ENCODE results near the gene C1orf35. TPM values are rescaled to one million over a fixed set of nuclear protein-coding genes. Genes with fewer than 3 reads are reported as not detected.

C1orf35 gene
- total and polyA plus RNA-seq, 5 donors: 6.3 to 8.6 (median 7.9) TPM

DNA sequence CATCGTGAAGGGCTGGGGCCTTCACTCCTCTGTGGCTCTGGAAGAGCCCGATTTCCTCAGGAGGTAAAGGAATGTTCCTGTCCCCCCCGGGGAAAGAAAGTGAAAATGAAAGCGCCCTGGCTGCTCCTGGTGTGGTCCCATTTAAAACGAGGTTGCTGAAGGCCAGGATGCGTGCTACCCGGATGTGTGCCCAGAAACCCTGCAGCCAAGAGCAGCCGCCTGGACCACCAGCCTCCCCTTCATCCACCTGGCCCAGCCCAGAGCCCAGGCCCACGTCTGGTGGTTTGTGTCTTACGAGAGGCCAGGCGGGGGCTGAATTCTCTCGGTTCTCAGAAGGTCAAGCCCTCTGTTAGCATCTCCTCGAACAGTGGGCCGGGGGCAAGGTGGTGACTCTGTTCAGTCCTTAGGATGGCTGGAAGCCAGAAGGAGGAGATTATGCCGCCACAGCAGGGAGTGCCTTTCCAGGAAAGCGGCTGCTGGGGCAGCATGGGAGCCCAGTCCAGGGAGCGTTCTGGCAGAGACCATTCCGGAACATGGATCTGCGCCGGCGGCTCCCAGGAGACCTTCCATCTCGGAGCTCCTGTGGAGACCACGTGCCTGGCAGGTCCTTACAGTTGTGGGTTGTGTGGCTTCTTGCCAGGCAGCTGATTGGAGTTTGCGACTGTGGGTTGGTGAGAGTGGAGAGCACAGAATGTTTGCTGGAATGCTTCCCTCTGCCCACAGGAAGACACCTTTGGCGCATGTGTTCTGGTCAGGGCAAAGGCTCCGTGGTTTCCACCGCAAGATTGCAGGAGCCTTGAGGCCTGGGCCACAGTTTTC, 38.3 kb upstream of the C1orf35 start:
- WGBS: 27% methylated on average over 27 of the region's 27 CpGs
- peak overlapping the region; percentile 83 for H3K27ac ChIP-seq (ENCODE audit: low read length)
- H3K27me3 ChIP-seq (ENCODE audit: control insufficient read depth, insufficient read depth): no peaks in the 10 kb centered on the region
- peak in 1 of 2 donors; percentile 0 for ATAC-seq
- peak overlapping the region; percentile 72 for H3K4me3 ChIP-seq (ENCODE audit: low read length)
- no peaks in the 10 kb centered on the region for H3K9me3 ChIP-seq (ENCODE audit: control insufficient read depth, low read length)
- peaks cover 14% of the 10 kb centered on the region for H3K4me1 ChIP-seq (ENCODE audit: control insufficient read depth, insufficient read depth, low read length)
- intact Hi-C loops (cut with DNase I): loop anchor here in 1 of 4 donors (2.0 kb wide), 1 partner anchor 21 kb away; no protein-coding TSS in a partner anchor
- peak; percentile 79 to 88 (median 87) for DNase-seq

DNA sequence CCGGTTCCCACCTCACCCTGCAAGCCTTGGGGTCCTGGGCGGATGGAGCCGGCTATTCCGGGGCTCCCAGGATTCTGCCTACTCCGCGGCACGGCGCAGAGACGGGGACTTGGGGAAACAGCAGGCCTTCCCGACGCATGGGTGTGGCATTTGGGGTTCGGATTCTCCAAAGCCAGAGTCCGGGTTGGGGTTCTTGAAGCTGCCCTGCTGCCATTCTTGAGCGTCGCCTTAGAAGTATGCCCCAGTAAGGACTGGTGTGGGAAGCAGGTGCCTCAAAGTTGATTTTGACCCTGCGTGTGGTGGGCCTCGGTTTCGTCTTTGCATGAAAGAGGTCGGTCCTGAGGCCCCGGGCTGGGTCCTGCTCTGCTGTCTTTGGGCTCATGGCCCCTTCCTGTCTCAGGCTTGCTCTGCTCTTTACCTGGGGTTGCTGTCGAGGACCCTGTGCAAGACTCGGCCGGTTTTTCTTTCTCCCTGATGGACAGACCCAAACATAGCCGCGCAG, 37.6 kb upstream of the C1orf35 start:
- Histone ChIP-seq H3K4me1 (ENCODE audit: control insufficient read depth, insufficient read depth, low read length) (peaks cover 14% of the 10 kb centered on the region), H3K9me3 (ENCODE audit: control insufficient read depth, low read length) (no peaks in the 10 kb centered on the region), H3K4me3 (ENCODE audit: low read length) (peak overlapping the region; percentile 72), H3K27ac (ENCODE audit: low read length) (peak overlapping the region; percentile 83), H3K27me3 (ENCODE audit: control insufficient read depth, insufficient read depth) (no peaks in the 10 kb centered on the region)
- DNase-seq (no peak), ATAC-seq (no peak)
- intact Hi-C loops (cut with DNase I): loop anchor here in 1 of 4 donors (2.0 kb wide), 1 partner anchor 22 kb away; no protein-coding TSS in a partner anchor
- 5% methylated on average over 25 of the region's 25 CpGs for WGBS

DNA sequence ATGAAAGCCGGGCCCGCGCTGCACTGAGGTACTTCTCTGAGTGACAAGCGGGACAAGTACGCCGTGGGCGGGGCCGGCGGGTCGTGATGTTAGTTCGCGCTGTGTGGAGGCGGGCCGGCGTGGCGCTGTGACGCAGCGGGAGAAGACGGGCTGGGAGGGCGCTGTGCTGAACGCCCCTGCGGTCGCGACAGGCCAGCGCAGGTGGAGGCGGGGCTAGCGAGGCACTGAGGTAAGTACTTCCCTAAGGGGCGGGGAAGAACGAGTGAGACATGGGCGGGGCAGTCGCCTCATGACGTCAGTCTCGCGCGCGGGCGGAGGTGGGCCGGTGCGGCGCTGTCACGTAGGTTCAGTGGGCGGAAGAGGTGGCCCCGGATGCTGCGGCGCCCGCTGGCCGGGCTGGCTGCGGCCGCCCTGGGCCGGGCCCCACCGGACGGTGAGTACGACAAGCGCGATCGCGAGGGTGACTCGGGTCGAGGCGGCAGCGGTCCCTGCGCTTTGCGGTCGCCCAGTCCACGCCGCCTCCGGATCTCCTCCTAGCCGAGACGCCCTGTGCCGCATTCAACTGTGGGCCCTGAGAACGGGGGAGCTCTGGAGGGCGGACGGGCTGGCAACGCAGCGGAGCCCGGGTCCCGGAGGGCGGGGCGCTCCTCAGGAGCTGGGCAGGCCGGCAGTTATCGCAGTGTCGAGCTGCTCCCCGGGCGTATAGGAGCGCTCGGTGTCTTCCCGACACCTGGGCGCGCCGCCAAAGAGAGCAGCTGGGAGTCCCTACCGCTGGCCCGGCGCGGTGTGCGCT, 37.0 kb upstream of the C1orf35 start, which contains the start of gene GUK1:
Gene GUK1, plus strand, starts transcription at position 349 of the 793 bp plus-strand sequence. Its CDS starts 24 bp downstream, at position 373.
- DNase-seq: peak; percentile 100
- under 1% methylated on average over 95 of the region's 95 CpGs for WGBS
- no peaks in the 10 kb centered on the region for H3K9me3 ChIP-seq (ENCODE audit: control insufficient read depth, low read length)
- ATAC-seq: peak; percentile 96 to 97
- H3K4me3 ChIP-seq (ENCODE audit: low read length): peak within 1 kb of the TSS; percentile 72
- intact Hi-C loops (cut with DNase I): loop anchor here in 1 of 4 donors (1.0 to 10.0 kb wide), 3 partner anchors 23 to 365 kb away; no protein-coding TSS in a partner anchor
- H3K27me3 ChIP-seq (ENCODE audit: control insufficient read depth, insufficient read depth): no peaks in the 10 kb centered on the region
- H3K27ac ChIP-seq (ENCODE audit: low read length): peak within 1 kb of the TSS; percentile 83
- H3K4me1 ChIP-seq (ENCODE audit: control insufficient read depth, insufficient read depth, low read length): peaks cover 14% of the 10 kb centered on the region

DNA sequence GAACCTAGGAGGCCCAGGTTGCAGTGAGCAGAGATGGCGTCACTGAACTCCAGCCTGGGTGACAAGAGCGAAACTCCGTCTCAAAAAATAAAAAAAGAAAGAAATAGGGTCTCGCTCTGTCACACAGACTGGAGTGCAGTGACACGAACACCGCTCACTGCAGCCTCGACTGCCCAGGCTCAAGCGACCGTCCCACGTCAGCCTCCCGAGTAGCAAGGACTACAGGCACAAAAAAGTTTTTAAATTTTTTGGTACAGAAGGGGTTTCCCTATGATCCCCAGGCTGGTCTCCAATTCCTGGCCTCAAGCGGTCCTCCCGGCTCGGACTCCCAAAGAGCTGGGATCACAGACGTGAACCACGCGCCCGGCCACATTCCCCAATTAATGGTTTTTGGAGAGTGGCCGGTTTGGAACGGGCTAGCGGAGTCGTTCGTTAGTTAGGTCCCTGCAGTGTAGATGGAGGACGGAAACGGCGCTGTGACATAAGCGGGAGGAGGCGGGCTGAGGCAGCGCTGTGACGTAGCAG, 36.3 kb upstream of the C1orf35 start:
- DNase-seq: no peak
- intact Hi-C loops (cut with DNase I): loop anchor here in 1 of 4 donors (1.0 to 10.0 kb wide), 2 partner anchors 27 to 365 kb away; no protein-coding TSS in a partner anchor
- Histone ChIP-seq H3K4me1 (ENCODE audit: control insufficient read depth, insufficient read depth, low read length) (peaks cover 14% of the 10 kb centered on the region), H3K27me3 (ENCODE audit: control insufficient read depth, insufficient read depth) (no peaks in the 10 kb centered on the region), H3K4me3 (ENCODE audit: low read length) (peak overlapping the region; percentile 55), H3K27ac (ENCODE audit: low read length) (peak overlapping the region; percentile 74), H3K9me3 (ENCODE audit: control insufficient read depth, low read length) (no peaks in the 10 kb centered on the region)
- no peak for ATAC-seq
- WGBS: 23% methylated on average over 30 of the region's 30 CpGs

DNA sequence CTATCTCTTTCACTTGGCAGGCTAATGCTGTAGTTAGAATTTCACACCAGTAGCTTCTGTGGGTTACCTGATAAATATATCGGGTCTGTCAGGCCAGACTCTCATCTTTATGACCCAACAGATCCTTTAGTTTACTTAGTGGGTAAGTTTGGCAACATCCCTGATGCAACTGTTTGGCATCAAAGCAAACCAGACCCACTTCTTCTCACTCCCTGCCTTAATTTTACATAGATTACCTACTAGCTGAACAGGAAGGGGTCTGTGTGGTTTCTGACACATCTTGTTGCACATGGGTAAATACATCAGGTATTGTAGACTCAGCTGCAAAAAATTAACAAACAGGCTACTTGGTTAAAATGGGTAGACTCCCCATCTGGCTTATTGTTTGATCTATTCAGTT, 33.8 kb upstream of the C1orf35 start:
- no peaks in the 10 kb centered on the region for H3K9me3 ChIP-seq (ENCODE audit: control insufficient read depth, low read length)
- DNase-seq: no peak
- H3K27ac ChIP-seq (ENCODE audit: low read length): no peak overlapping the region
- intact Hi-C loops (cut with DNase I): loop anchor here in 1 of 4 donors (10.0 kb wide), 1 partner anchor 368 kb away; no protein-coding TSS in a partner anchor
- 32% methylated on average over 1 of the region's 1 CpG for WGBS
- no peak overlapping the region for H3K4me3 ChIP-seq (ENCODE audit: low read length)
- H3K4me1 ChIP-seq (ENCODE audit: control insufficient read depth, insufficient read depth, low read length): peaks cover 5% of the 10 kb centered on the region
- no peak for ATAC-seq
- H3K27me3 ChIP-seq (ENCODE audit: control insufficient read depth, insufficient read depth): no peaks in the 10 kb centered on the region

DNA sequence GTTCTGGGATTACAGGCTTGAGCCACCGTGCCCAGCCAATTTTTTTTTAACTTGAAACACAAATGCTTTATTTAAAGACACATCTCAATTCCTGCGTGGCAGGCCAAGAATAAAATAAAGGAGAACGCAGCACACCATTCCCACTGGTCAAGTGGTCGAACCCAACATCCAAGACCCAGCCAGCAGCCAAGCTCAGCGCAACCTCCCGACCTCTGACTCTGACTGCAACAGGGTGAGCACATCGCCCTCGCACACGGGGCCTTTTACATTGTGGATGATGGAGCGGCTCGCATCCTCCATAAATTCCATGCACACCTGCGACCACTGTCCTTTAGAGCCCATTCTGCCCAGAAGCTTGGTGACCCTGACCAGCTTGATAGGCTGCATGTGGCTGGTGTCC, 31.5 kb upstream of the C1orf35 start:
- 84% methylated on average over 12 of the region's 12 CpGs for WGBS
- Histone ChIP-seq H3K9me3 (ENCODE audit: control insufficient read depth, low read length) (no peaks in the 10 kb centered on the region), H3K27ac (ENCODE audit: low read length) (no peak overlapping the region), H3K4me1 (ENCODE audit: control insufficient read depth, insufficient read depth, low read length) (no peaks in the 10 kb centered on the region), H3K4me3 (ENCODE audit: low read length) (no peak overlapping the region), H3K27me3 (ENCODE audit: control insufficient read depth, insufficient read depth) (no peaks in the 10 kb centered on the region)
- ATAC-seq (no peak), DNase-seq (no peak)
- intact Hi-C loops (cut with DNase I): loop anchor here in 1 of 4 donors (10.0 kb wide), 1 partner anchor 370 kb away; no protein-coding TSS in a partner anchor

DNA sequence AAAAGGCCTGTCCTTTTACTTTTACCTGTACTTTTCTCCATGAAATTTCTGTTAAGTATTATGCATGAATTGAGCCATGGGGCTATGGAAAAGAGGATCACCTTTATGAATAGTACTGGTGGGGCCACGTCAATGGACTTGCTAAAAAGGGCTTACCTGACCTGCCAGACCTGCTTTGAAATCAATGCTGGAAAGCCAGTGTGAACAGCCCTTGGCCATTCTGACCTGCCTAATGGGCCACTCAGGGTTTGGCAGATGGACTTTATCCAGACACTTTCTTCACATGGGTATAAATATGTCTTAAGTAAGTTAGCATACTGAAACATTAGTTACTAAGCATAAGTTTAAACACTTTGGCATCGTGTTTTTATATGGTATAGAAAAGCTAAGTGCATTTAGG, 28.6 kb upstream of the C1orf35 start:
- intact Hi-C loops (cut with DNase I): loop anchor here in 1 of 4 donors (10.0 kb wide), 1 partner anchor 373 kb away; no protein-coding TSS in a partner anchor
- no peak for DNase-seq
- no peak for ATAC-seq
- no peak overlapping the region for H3K4me3 ChIP-seq (ENCODE audit: low read length)
- no peaks in the 10 kb centered on the region for H3K4me1 ChIP-seq (ENCODE audit: control insufficient read depth, insufficient read depth, low read length)
- no peaks in the 10 kb centered on the region for H3K9me3 ChIP-seq (ENCODE audit: control insufficient read depth, low read length)
- H3K27me3 ChIP-seq (ENCODE audit: control insufficient read depth, insufficient read depth): no peaks in the 10 kb centered on the region
- 96% methylated on average over 2 of the region's 2 CpGs for WGBS
- H3K27ac ChIP-seq (ENCODE audit: low read length): no peak overlapping the region

DNA sequence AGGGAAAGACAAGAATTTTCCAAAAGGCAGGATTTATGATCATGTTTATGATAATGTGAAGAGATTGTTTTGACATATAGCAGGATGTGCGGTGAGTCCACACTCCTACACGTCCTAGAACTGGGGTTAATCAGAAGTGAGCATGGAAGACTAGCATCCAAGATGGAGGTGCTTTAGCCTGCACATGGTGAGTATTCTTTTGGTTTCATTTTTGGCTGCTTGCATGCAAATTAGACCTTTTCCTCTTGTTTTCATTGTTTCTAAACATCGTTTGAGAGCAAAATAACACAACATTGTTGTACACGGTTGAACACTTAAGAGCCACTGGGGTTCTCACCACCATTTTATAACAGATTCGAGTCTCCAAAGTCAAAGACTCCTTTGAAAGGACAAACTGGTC, 22.1 kb upstream of the C1orf35 start:
- intact Hi-C loops (cut with DNase I): no loop called here
- WGBS: 69% methylated on average over 5 of the region's 5 CpGs

DNA sequence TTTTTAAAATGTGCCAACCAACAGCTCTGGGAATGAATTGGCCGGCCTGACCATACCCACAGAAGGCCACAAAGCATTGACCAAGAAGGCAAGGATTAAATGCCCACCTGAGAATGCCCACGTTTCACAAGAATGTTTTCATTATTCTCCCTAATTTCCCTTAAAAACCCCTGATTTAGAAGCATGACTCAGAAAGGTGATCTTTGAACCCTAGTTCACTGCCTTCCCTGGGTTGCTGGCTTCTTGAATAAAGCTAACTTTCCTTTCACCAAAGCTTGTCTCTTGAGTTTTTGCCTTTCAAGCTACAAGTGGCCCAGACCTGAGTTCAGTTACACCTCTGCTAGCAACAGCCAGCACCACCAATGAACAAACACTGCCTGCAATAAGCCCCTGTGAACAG, 20.4 kb upstream of the C1orf35 start:
- intact Hi-C loops (cut with DNase I): no loop called here
- WGBS: 74% methylated on average over 2 of the region's 2 CpGs

More for the DNA sequence above, 22.1 kb upstream of the C1orf35 start:
- no peaks in the 10 kb centered on the region for H3K9me3 ChIP-seq (ENCODE audit: control insufficient read depth, low read length)
- no peak overlapping the region for H3K27ac ChIP-seq (ENCODE audit: low read length)
- DNase-seq (no peak), ATAC-seq (no peak)
- H3K4me1 ChIP-seq (ENCODE audit: control insufficient read depth, insufficient read depth, low read length): no peaks in the 10 kb centered on the region
- no peak overlapping the region for H3K4me3 ChIP-seq (ENCODE audit: low read length)
- H3K27me3 ChIP-seq (ENCODE audit: control insufficient read depth, insufficient read depth): no peaks in the 10 kb centered on the region

DNA sequence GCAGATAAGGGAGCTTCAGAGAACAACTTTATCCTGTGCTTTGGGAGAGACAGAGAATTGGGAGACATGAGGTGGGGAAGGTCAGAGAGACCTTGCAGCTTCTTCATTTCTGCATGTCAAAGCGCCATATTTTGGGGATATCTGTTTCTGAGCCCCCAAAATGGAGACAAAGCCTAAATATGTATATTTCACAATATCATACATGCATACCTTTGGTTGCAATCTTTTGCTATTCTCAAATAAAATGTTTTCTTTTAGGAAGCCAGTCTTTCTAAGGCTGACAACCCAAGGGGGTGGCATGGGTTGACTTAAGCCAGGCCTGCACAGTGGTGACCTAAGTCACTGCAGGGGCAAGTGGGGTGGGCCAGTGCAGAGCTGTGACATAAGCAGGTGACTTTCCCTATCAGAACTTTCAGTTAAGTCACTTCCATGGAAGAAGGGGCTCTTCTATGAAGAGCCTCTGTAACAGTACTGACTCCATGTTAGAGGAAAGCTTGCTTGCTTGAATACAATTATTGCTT, 19.9 kb upstream of the C1orf35 start:
- DNase-seq (no peak), ATAC-seq (no peak)
- no peak overlapping the region for H3K27ac ChIP-seq (ENCODE audit: low read length)
- no peaks in the 10 kb centered on the region for H3K9me3 ChIP-seq (ENCODE audit: control insufficient read depth, low read length)
- intact Hi-C loops (cut with DNase I): no loop called here
- no peak overlapping the region for H3K4me3 ChIP-seq (ENCODE audit: low read length)
- H3K27me3 ChIP-seq (ENCODE audit: control insufficient read depth, insufficient read depth): no peaks in the 10 kb centered on the region
- 58% methylated on average over 1 of the region's 1 CpG for whole genome bisulfite sequencing
- H3K4me1 ChIP-seq (ENCODE audit: control insufficient read depth, insufficient read depth, low read length): no peaks in the 10 kb centered on the region

More for the DNA sequence above, 20.4 kb upstream of the C1orf35 start:
- Histone ChIP-seq H3K4me1 (ENCODE audit: control insufficient read depth, insufficient read depth, low read length) (no peaks in the 10 kb centered on the region), H3K27ac (ENCODE audit: low read length) (no peak overlapping the region), H3K27me3 (ENCODE audit: control insufficient read depth, insufficient read depth) (no peaks in the 10 kb centered on the region), H3K4me3 (ENCODE audit: low read length) (no peak overlapping the region), H3K9me3 (ENCODE audit: control insufficient read depth, low read length) (no peaks in the 10 kb centered on the region)
- ATAC-seq: no peak
- no peak for DNase-seq
